Cardiac septum (tissue), 1 donor: ENCODE data around the gene COL7A1. TPM values are rescaled to one million over a fixed set of nuclear protein-coding genes. Genes with fewer than 3 reads are reported as not detected.

Experiments
- DNase-seq: peaks from one replicate; pipeline ENCODE4 v3.0.0-alpha.2; 2020; ENCODE audit warnings: low spot score
- intact Hi-C: fragments of 100-400 bp; cut with DNase I; formaldehyde crosslinking; loops from one replicate; pipeline ENCODE4 v1.14.0; 2022
- long read RNA-seq: library from polyadenylated mRNA; unstranded; transcript quantifications from one replicate; pipeline ENCODE4 v2.0.0, GENCODE V29; 2021
- total RNA-seq: library from RNA; stranded (reverse); fragmentation: NEBNext Ultra II Directional; extraction: Animal tissue kit (Norgen Biotek cat#: 25700); gene quantifications from one replicate; pipeline ENCODE4 v1.2.1, GENCODE V29; 2021
- donor health status: DM: no; HTN: no; CAD: no.

The COL7A1 gene
- total RNA-seq: 26.5 TPM
- long read RNA-seq, partial matches to known transcripts: 22 of 33 reads
- long read RNA-seq, other reads (novel, unspliced or antisense): 11 of 33 reads

DNA sequence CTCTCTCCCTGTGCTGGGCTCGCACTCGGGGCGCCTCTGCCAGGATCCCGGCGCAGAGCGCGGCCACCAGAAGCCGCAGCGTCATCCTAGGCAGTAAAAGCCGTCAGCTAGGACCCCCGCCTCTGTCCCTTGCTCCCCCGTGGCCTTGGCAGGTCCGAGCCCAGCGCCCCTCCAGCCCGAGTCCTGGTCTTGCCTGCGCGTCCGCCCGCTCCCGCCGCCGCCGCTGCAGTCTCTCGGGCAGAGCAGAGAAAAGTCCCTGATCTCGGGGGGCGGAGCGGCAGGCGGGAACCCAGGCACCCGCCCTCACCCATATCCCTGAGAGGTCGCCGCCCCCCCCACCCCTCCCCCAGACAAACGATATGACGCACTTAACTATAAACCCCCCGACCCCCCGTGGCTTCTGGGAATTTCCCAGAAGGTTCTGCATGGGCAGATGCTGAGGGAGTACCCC lies at the start of gene COL7A1:
Gene COL7A1, minus strand, starts transcription at position 255 of the 451 bp plus-strand sequence. Its CDS starts 170 bp downstream, at position 85.
- DNase-seq: no peak
- intact Hi-C loops: no loop called here

- no peak for DNase-seq
- intact Hi-C loops: no loop called here
These were observed 47.5 kb upstream of the COL7A1 start for GRCh38 chr3:48642605-48643004.

DNA sequence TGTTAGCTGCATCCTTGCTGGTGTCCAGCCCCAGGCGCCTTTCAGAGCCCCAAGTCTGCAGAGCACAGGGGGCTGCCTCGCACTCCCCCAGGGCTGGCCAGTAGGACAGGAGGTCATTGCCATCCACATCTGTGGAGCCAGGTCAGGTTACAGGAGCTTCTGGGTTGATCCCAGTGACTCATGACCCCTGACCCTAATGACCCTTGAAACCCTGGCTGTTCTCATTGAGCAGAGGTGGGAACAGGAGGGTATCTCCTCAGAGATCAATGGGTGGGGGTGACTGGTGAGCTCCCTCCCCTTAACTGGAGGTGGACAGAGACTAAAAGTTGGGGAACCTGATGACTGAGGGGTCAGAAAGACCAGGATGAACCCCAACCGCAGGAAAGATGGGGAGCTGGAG lies 46.3 kb upstream of the COL7A1 start:
- intact Hi-C loops: no loop called here
- no peak for DNase-seq

DNA sequence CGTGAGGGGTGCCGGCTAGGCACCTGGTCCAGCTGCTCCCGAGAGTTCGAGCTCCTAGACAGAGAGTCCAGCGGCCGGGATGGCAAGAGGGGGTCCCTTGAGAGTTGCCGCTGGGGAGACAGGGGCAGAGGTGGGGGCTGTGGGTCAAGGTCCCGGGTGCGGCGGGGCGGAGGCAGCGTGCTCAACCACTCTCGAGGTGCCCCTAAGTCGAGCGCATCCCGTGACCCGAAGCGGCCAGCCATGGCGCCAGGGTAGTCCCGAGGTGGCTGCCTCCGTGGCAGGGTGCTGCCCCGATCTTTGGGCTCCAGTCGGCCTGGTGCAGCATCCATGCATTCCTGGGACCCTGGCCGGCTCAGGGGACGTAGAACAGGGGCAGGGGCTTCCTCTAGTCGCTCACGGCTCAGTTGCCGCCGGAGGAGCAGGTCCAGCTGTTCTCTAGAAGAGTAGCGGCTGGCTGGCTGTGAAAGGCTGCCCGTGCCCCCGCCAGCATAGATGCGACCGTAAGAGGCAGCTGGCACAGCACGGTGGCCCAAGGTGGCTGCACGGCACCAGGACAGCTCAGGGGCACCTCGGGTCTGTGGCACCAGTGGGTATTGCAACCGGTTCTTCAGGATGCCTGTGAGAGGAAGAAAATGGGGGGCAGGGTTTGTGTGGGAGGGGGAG lies 44.9 kb upstream of the COL7A1 start:
- DNase-seq: no peak
- intact Hi-C loops: no loop called here

DNA sequence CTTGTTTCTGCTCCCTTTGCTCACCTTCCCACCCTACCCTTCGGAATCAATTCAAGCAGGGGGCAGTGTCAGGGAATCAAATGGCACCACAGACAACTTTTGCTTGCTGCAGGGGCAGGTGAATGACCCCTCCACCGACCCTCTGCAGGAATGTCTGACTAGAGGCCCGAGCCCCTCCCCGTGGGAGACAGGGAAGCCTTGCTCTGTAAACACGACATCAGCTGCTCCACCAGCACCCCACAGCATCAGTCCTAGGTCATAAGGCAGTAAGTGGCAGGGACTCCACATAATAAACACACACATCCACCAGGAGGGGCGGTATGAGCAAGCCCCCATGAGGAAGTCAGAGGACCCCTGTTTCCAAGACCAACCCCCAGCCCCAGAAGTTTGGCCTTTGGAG lies 42.2 kb upstream of the COL7A1 start:
- no peak for DNase-seq
- intact Hi-C loops: no loop called here

DNA sequence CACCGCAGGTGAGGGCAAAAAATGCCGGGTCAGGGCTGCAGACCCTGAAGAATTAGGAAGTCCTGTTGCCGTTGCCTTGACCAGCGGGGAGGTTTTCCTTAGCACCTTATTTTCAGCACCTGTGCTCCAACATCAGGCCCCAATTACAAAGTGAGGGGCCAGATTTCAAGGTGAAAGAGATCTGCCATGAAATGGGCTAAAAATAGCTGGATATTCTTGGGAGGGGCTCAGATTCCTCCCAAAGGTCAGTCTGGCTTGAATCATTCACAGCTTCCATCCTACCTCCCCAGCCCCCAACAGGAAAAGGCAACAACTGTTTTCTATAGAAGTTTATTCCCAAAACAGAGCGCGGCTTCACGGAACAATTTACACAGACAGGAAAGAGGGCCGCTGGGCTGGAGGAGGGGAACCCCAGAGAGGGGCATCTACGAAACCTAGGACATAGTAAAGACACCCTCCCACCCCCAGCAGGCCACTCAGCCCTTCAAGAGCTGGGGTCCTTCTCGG lies 41.1 kb upstream of the COL7A1 start:
- intact Hi-C loops: no loop called here
- DNase-seq: no peak

- intact Hi-C loops: loop anchor here (1.0 to 2.0 kb wide), 3 partner anchors 21 to 49 kb away; partner anchors contain the start of genes NCKIPSD and UQCRC1
These were observed 40.3 kb upstream of the COL7A1 start, which contains the start of gene SLC26A6 for GRCh38 chr3:48635222-48636021. Gene SLC26A6, minus strand, starts transcription at chr3:48635461. Its CDS starts 68 bp downstream, at chr3:48635393.

GRCh38 chr3:48634661-48635221 lies 39.6 kb upstream of the COL7A1 start:
- intact Hi-C loops: loop anchor here (1.0 to 2.0 kb wide), 3 partner anchors 22 to 50 kb away; partner anchors contain the start of genes NCKIPSD and UQCRC1
- peak; percentile 80 for DNase-seq

More at GRCh38 chr3:48635222-48636021, 40.3 kb upstream of the COL7A1 start, which contains the start of gene SLC26A6:
- peak; percentile 99 for DNase-seq

- intact Hi-C loops: loop anchor here (2.0 kb wide), 2 partner anchors 25 to 51 kb away; partner anchors contain the start of genes NCKIPSD and UQCRC1
- DNase-seq: no peak
These were observed 38.6 kb upstream of the COL7A1 start for GRCh38 chr3:48633743-48634142.

DNA sequence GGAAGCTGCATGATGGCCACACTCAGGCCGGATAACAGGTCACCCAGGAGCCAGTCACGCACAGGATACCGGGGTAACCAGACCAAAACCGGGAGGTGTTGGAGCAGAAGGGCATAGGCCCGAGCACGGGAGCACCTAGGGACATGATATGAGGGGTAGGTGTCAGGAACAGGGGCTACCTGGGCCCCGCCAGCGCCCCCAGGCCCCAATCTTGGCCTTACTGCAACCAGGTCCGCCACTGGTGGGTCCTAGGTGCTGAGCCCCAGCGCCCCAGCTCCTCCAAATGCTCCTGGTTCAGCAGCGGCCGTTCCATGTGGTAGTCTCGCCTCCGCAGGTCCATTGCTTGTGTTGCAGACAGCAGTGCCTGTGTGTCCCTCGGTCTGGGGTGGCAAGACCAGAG lies 38.1 kb upstream of the COL7A1 start:
- no peak for DNase-seq
- intact Hi-C loops: no loop called here

- no peak for DNase-seq
- intact Hi-C loops: no loop called here
These were observed 36.7 kb upstream of the COL7A1 start for GRCh38 chr3:48631516-48632448.

GRCh38 chr3:48630833-48631232 lies 35.7 kb upstream of the COL7A1 start:
- no peak for DNase-seq
- intact Hi-C loops: no loop called here

GRCh38 chr3:48630407-48630806 lies 35.3 kb upstream of the COL7A1 start:
- intact Hi-C loops: no loop called here
- no peak for DNase-seq

- DNase-seq: no peak
- intact Hi-C loops: no loop called here
These were observed 34.8 kb upstream of the COL7A1 start for GRCh38 chr3:48629894-48630293.

GRCh38 chr3:48628277-48629017 lies 33.3 kb upstream of the COL7A1 start:
- no peak for DNase-seq

DNA sequence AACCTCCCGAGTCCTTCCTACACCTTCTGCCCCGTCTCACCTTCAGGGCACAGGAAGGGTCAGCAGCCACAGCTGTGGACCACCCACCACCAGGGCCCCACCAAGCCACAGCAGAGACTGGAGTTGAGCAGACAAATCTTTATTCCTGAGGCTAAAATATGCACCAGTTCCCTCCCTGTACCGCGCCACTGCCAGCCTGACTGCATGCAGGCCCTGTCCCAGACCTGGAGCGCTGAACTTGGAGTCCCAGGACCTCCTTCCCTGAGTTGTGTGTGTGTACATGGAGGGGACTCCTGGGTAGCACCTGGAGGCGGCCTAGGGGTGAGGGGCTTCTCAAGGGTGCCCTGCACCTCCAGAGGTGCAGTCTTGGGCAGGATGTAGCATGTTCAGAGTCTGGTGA lies 30.5 kb upstream of the COL7A1 start:
- intact Hi-C loops: no loop called here
- no peak for DNase-seq

More at GRCh38 chr3:48628277-48629017, 33.3 kb upstream of the COL7A1 start:
- intact Hi-C loops: no loop called here

DNA sequence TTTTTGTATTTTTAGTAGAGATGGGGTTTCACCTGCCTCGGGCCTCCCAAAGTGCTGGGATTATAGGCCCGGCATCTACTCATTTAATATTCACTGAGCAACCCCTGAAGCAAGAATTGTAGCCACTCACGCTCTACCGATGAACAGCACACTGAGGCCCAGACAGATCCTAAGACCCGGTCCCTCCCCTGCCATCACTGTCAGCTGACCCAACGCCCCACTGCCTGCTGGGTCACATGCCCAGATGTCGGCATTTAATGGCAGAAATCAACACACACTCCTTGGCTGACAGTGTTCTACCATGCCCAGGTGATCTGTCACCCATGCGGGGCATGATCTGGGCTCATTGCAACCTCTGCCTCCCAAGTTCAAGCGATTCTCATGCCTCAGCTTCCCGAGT lies 29.6 kb upstream of the COL7A1 start:
- intact Hi-C loops: no loop called here
- DNase-seq: no peak
